WTC11 (cell line): ENCODE measurements around the gene P2RY11. TPM values are rescaled to one million over a fixed set of nuclear protein-coding genes. Genes with fewer than 3 reads are reported as not detected.

ENCODE experiments used
- ATAC-seq: fragments of 200-7000 bp; cut with Tn5 transposase; 2 replicates; pipeline ENCODE4 v1.10.0; 2021; ENCODE audit warnings: mild to moderate bottlenecking, moderate library complexity
- CTCF ChIA-PET: fragments of 300-600 bp; sonication (Branson Sonifier 250); formaldehyde crosslinking; loops from one replicate; lab custom pipeline; 2021; ENCODE audit warnings: antibody characterized with exemption; lab: Charles Lee
- POLR2A ChIA-PET: fragments of 350-600 bp; sonication (Branson Sonifier 250); formaldehyde crosslinking; loops from one replicate; lab custom pipeline; 2021; ENCODE audit warnings: antibody characterized with exemption; lab: Charles Lee
- DNase-seq: peaks from one replicate; pipeline ENCODE4 v3.0.0; 2021; ENCODE audit warnings: low spot score
- H3K27ac Mint-ChIP-seq: 2 replicates; pipeline ENCODE4 v1.8.0; 2021; ENCODE audit warnings: mixed read lengths
- H3K27me3 Mint-ChIP-seq: 2 replicates; pipeline ENCODE4 v1.8.0; 2021; ENCODE audit warnings: low read depth, mild to moderate bottlenecking, moderate library complexity, mixed read lengths
- H3K36me3 Mint-ChIP-seq: 2 replicates; pipeline ENCODE4 v1.8.0; 2021; ENCODE audit warnings: mixed read lengths
- H3K4me1 Mint-ChIP-seq: 2 replicates; pipeline ENCODE4 v1.8.0; 2022; ENCODE audit warnings: mixed read lengths
- H3K4me3 Mint-ChIP-seq: 2 replicates; pipeline ENCODE4 v1.8.0; 2021; ENCODE audit warnings: mild to moderate bottlenecking, moderate library complexity, mixed read lengths
- H3K9me3 Mint-ChIP-seq: 2 replicates; pipeline ENCODE4 v1.8.0; 2021; ENCODE audit warnings: mixed read lengths
- ATF1 ChIP-seq: sonication (generic); formaldehyde crosslinking; IDR thresholded peaks from 2 replicates; pipeline ENCODE4 v1.8.1; 2023; ENCODE audit warnings: mild to moderate bottlenecking, moderate library complexity, missing genetic modification reagents
- CBFB ChIP-seq: sonication (generic); formaldehyde crosslinking; IDR thresholded peaks from 2 replicates; pipeline ENCODE4 v1.8.1; 2022; ENCODE audit warnings: mild to moderate bottlenecking, low read depth, missing genetic modification reagents
- E2F1 ChIP-seq: sonication (generic); formaldehyde crosslinking; IDR thresholded peaks from 2 replicates; pipeline ENCODE4 v1.8.0; 2022; ENCODE audit warnings: mild to moderate bottlenecking, missing genetic modification reagents
- E2F5 ChIP-seq: sonication (generic); formaldehyde crosslinking; IDR thresholded peaks from 2 replicates; pipeline ENCODE4 v1.8.1; 2022; ENCODE audit warnings: mild to moderate bottlenecking, moderate library complexity, missing genetic modification reagents
- ESRRA ChIP-seq: sonication (generic); formaldehyde crosslinking; IDR thresholded peaks from 2 replicates; pipeline ENCODE4 v1.8.1; 2022; ENCODE audit warnings: mild to moderate bottlenecking, missing genetic modification reagents, borderline replicate concordance
- FOXP4 ChIP-seq: sonication (generic); formaldehyde crosslinking; IDR thresholded peaks from 2 replicates; pipeline ENCODE4 v1.8.0; 2022; ENCODE audit warnings: mild to moderate bottlenecking, missing genetic modification reagents
- HMGA2 ChIP-seq: fragments of 250-450 bp; sonication (Bioruptor Pico); IDR thresholded peaks from 2 replicates; pipeline ENCODE4 v1.4.0; 2021; ENCODE audit warnings: mild to moderate bottlenecking, moderate library complexity
- JAZF1 ChIP-seq: fragments of 250-450 bp; sonication (Bioruptor Pico); IDR thresholded peaks from 2 replicates; pipeline ENCODE4 v1.9.0; 2021; ENCODE audit warnings: moderate library complexity, mild to moderate bottlenecking, inconsistent platforms
- KAT7 ChIP-seq: sonication (generic); formaldehyde crosslinking; IDR thresholded peaks from 2 replicates; pipeline ENCODE4 v1.8.1; 2023; ENCODE audit warnings: missing genetic modification reagents, mild to moderate bottlenecking, borderline replicate concordance
- MAX ChIP-seq: sonication (generic); formaldehyde crosslinking; IDR thresholded peaks from 2 replicates; pipeline ENCODE4 v1.8.0; 2022; ENCODE audit warnings: mild to moderate bottlenecking, missing genetic modification reagents
- MYBL2 ChIP-seq: sonication (generic); formaldehyde crosslinking; IDR thresholded peaks from 2 replicates; pipeline ENCODE4 v1.8.1; 2023; ENCODE audit warnings: mild to moderate bottlenecking, moderate library complexity, missing genetic modification reagents
- RELA ChIP-seq: sonication (generic); formaldehyde crosslinking; IDR thresholded peaks from 2 replicates; pipeline ENCODE4 v1.8.1; 2022; ENCODE audit warnings: missing genetic modification reagents, mild to moderate bottlenecking, borderline replicate concordance
- SMAD3 ChIP-seq: sonication (generic); formaldehyde crosslinking; IDR thresholded peaks from 2 replicates; pipeline ENCODE4 v1.8.0; 2022; ENCODE audit warnings: missing genetic modification reagents, mild to moderate bottlenecking, borderline replicate concordance
- SP1 ChIP-seq: sonication (generic); formaldehyde crosslinking; conservative IDR thresholded peaks from 2 replicates; pipeline ENCODE4 v1.8.1; 2022; ENCODE audit warnings: missing genetic modification reagents
- STAT6 ChIP-seq: sonication (generic); formaldehyde crosslinking; conservative IDR thresholded peaks from 2 replicates; pipeline ENCODE4 v1.8.1; 2023; ENCODE audit warnings: mild to moderate bottlenecking, low read depth, missing genetic modification reagents, moderate library complexity
- TCF7 ChIP-seq: sonication (generic); formaldehyde crosslinking; IDR thresholded peaks from 2 replicates; pipeline ENCODE4 v1.8.0; 2022; ENCODE audit warnings: mild to moderate bottlenecking, low read depth, missing genetic modification reagents, moderate library complexity
- TEAD1 ChIP-seq: sonication (generic); formaldehyde crosslinking; IDR thresholded peaks from 2 replicates; pipeline ENCODE4 v1.8.0; 2022; ENCODE audit warnings: mild to moderate bottlenecking, missing genetic modification reagents
- USF1 ChIP-seq: sonication (generic); formaldehyde crosslinking; IDR thresholded peaks from 2 replicates; pipeline ENCODE4 v1.8.0; 2022; ENCODE audit warnings: mild to moderate bottlenecking, missing genetic modification reagents
- ZBTB43 ChIP-seq: sonication (generic); formaldehyde crosslinking; IDR thresholded peaks from 2 replicates; pipeline ENCODE4 v1.8.1; 2023; ENCODE audit warnings: mild to moderate bottlenecking, missing genetic modification reagents
- ZNF263 ChIP-seq: sonication (generic); formaldehyde crosslinking; IDR thresholded peaks from 2 replicates; pipeline ENCODE4 v1.8.1; 2022; ENCODE audit warnings: low read depth, mild to moderate bottlenecking, moderate library complexity, missing genetic modification reagents
- ZNF317 ChIP-seq: sonication (generic); formaldehyde crosslinking; IDR thresholded peaks from 2 replicates; pipeline ENCODE4 v1.8.1; 2023; ENCODE audit warnings: low read depth, mild to moderate bottlenecking, moderate library complexity, missing genetic modification reagents, borderline replicate concordance
- ZNF512 ChIP-seq: sonication (generic); formaldehyde crosslinking; IDR thresholded peaks from 2 replicates; pipeline ENCODE4 v1.8.1; 2022; ENCODE audit warnings: missing genetic modification reagents, borderline replicate concordance
- total RNA-seq: library from RNA; stranded (reverse); gene quantifications from 3 replicates; pipeline ENCODE4 v1.2.3, GENCODE V29; 2021

P2RY11 gene
- total RNA-seq, 1 experiment from 2014 or later: 21.0 TPM

- peak; percentile 98 for TF ChIP-seq FOXP4 (CRISPR knock-in tag)
- TF ChIP-seq ZBTB43 (CRISPR knock-in tag): peak; percentile 90
- no peak for TF ChIP-seq TCF7
- 0 out of 2 replicates have a peak, but pooled peaks have one; percentile 68 for TF ChIP-seq SMAD3
- TF ChIP-seq ESRRA: peak; percentile 83
These were observed 15.4 kb upstream of the P2RY11 start (continued) for GRCh38 chr19:10095948-10096614.

- ATAC-seq: no peak
- peaks cover 2% of the 10 kb centered on the region; the same call in 1 of the 2 replicates for H3K4me1 Mint-ChIP-seq
- TF ChIP-seq TEAD1 (CRISPR knock-in tag) (no peak), E2F5 (CRISPR knock-in tag) (no peak), JAZF1 (CRISPR knock-in tag) (no peak), ZNF317 (CRISPR knock-in tag) (no peak), STAT6 (CRISPR knock-in tag) (no peak), MAX (CRISPR knock-in tag) (no peak), ZNF263 (0 out of 2 replicates have a peak, but pooled peaks have one; percentile 24), USF1 (CRISPR knock-in tag) (no peak), ATF1 (no peak), ZNF512 (CRISPR knock-in tag) (no peak), ZBTB43 (CRISPR knock-in tag) (no peak), SP1 (CRISPR knock-in tag) (no peak), RELA (CRISPR knock-in tag) (peak; percentile 8; the same call in 1 of the 2 replicates), KAT7 (CRISPR knock-in tag) (0 out of 2 replicates have a peak, but pooled peaks have one; percentile 9), CBFB (no peak), MYBL2 (CRISPR knock-in tag) (no peak), HMGA2 (CRISPR knock-in tag) (no peak), E2F1 (CRISPR knock-in tag) (no peak)
These were observed 14.9 kb upstream of the P2RY11 start for GRCh38 chr19:10096615-10096963.

More at GRCh38 chr19:10096615-10096963, 14.9 kb upstream of the P2RY11 start:
- Mint-ChIP-seq H3K36me3 (peaks cover 7% of the 10 kb centered on the region), H3K27me3 (peaks cover 62% of the 10 kb centered on the region), H3K4me3 (peak overlapping the region; percentile 42), H3K9me3 (no peaks in the 10 kb centered on the region), H3K27ac (no peak overlapping the region)
- ChIA-PET POLR2A (interaction anchor here (0.7 to 1.4 kb wide), 4 partner anchors 9 to 279 kb away, joined by 3 to 9 read pairs (median 4); partner anchors contain the start of gene PPAN), CTCF (interaction anchor here (0.5 to 3.0 kb wide), 14 partner anchors 10 to 1598 kb away, joined by 3 to 23 read pairs (median 6); partner anchors contain the start of gene PPAN)
- no peak for DNase-seq
